Measurements from ENCODE around the gene MCRIP2.

DNA sequence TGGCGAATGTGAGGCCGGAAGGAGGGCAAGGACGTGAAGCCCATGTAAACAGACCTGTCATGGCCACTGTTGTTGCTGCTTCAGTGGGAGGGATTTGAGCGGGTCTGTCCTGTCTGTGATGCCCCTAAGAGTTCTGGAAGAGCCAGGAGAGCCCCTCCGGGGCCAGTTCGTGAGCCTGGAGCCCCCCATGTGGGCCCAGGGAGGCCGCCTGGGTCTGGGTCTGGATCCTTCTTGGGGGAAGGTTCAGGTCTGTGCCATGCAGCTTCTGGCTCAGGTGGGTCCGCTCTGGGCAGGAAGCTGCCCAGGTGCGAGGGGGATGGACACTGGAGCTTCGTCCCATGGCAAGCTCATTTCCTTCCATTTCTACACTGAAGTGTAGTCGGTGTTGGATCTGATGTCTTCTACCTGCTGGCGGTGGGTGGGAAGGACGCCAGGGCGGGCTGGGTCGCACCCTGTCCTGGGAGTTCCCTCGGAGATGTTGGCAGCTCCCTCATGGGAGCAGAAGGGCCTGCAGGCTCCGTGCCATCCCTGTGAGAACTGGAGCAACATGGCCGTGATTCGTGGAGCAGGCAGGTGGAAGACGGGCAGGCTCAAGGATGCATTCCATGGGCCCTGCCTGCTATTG, 22.0 kb upstream of the MCRIP2 start:
- TF ChIP-seq, protein P1, sequence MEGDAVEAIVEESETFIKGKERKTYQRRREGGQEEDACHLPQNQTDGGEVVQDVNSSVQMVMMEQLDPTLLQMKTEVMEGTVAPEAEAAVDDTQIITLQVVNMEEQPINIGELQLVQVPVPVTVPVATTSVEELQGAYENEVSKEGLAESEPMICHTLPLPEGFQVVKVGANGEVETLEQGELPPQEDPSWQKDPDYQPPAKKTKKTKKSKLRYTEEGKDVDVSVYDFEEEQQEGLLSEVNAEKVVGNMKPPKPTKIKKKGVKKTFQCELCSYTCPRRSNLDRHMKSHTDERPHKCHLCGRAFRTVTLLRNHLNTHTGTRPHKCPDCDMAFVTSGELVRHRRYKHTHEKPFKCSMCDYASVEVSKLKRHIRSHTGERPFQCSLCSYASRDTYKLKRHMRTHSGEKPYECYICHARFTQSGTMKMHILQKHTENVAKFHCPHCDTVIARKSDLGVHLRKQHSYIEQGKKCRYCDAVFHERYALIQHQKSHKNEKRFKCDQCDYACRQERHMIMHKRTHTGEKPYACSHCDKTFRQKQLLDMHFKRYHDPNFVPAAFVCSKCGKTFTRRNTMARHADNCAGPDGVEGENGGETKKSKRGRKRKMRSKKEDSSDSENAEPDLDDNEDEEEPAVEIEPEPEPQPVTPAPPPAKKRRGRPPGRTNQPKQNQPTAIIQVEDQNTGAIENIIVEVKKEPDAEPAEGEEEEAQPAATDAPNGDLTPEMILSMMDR (IDR thresholded peaks at IDR 0.05) = no peak
- TF ChIP-seq POLR2A (IDR thresholded peaks at IDR 0.05) = no peak
